Gastroesophageal sphincter (tissue), 3 donors: ENCODE results near the gene PRTG.

Experiments
- EP300 ChIP-seq: sonication (generic); formaldehyde crosslinking; IDR thresholded peaks from one replicate; pipeline ENCODE4 v1.6.1; 2017; ENCODE audit warnings: antibody characterized with exemption, mild to moderate bottlenecking
- POLR2A ChIP-seq, 2 donors: fragments of 450-650 bp; IDR thresholded peaks; one replicate each; pipeline ENCODE4 v1.6.1; 2017; ENCODE audit warnings: antibody characterized with exemption in 2 of 2, mild to moderate bottlenecking in 2 of 2, moderate library complexity in 1 of 2
- POLR2AphosphoS5 ChIP-seq: sonication (generic); formaldehyde crosslinking; IDR thresholded peaks from one replicate; pipeline ENCODE4 v1.6.1; 2017; ENCODE audit warnings: antibody characterized with exemption
- TF ChIP-seq, protein P1 (sequence below), 4 experiments: fragments of 200-600 bp in 2 of 4; fragments of 450-650 bp in 2 of 4; sonication (generic) in 1 of 4; IDR thresholded peaks; one replicate each; pipeline ENCODE4 v1.5.1; 2017 to 2019; ENCODE audit warnings: antibody characterized with exemption in 4 of 4, mild to moderate bottlenecking in 2 of 4, moderate library complexity in 2 of 4

DNA sequence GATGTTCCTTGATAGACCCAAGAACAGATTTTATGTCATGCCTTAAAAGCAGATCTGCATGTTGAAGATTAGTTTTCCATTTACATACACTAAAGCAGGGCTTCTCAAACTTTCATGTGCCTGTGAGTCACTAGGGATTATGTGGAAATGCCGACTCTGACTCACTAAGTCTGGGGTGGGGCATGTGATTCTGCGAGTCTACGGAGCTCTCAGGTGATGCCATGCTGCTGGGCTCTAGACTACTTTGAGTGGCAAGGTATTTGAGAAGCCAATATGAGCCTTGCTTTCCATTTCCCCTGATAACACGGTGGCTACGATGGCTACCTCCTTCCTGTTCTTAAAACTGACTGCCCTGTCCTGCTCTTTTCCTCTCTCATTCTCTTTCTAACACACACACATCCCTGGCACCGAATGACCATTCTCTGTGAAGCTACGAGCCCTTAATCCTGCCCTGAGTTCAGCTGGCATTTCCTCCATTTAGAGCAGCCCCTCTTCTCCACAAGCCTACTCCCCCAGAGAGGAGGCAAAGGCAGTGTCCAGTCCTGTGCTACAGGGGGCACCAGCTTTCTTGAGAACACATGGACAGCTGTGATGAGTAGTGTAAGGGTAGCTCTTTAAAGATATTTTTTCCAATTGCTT lies 115.1 kb downstream of the PRTG start:
- TF ChIP-seq, protein P1, sequence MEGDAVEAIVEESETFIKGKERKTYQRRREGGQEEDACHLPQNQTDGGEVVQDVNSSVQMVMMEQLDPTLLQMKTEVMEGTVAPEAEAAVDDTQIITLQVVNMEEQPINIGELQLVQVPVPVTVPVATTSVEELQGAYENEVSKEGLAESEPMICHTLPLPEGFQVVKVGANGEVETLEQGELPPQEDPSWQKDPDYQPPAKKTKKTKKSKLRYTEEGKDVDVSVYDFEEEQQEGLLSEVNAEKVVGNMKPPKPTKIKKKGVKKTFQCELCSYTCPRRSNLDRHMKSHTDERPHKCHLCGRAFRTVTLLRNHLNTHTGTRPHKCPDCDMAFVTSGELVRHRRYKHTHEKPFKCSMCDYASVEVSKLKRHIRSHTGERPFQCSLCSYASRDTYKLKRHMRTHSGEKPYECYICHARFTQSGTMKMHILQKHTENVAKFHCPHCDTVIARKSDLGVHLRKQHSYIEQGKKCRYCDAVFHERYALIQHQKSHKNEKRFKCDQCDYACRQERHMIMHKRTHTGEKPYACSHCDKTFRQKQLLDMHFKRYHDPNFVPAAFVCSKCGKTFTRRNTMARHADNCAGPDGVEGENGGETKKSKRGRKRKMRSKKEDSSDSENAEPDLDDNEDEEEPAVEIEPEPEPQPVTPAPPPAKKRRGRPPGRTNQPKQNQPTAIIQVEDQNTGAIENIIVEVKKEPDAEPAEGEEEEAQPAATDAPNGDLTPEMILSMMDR (IDR thresholded peaks at IDR 0.05), result no peak
- TF ChIP-seq POLR2A (IDR thresholded peaks at IDR 0.05) (no peak), EP300 (no peak), POLR2AphosphoS5 (peak; percentile 55)
